Measurements from ENCODE around the gene CHAC1.

The CHAC1 gene

DNA sequence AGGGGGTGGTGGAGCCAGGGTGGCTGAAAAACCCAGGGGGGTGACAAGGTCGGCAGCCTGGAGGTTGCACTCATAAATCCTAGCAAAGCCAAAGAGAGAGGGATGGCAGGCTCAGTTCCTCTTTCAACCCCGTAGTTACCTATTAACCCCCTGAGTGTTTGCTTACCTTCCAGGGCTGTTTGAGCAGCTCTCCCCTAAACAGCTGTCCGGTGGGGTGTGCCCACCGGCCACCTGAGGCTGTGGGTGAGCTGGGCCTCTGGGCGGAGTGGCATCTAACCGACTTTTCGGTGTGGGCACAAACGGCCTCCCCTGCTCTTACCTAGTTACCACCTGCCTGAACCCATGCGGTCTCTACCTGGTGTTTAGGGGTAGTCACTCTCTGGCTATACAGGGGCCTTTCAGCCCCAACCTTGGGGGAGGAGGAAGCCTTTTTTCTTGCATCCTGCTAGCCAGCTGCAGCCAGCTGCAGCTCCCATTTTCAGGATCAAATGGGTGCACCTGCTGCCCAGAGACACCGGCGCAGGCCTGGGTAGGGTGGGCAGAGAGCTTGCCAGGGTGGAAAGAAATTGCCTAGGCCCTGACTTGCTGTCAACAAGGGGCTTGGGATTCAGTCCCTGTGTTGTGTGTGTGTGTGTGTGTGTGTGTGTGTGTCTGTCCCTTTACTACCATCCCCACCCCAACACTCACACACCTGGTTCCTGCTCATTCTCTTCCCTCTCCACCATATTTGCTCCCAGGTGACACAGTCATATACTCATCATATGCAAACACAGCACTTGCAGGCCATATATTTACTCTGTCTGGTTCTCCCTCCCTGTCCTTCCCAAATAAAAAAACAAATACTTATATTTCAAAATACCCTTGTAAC, 20.4 kb upstream of the CHAC1 start:
- TF ChIP-seq, protein P1, sequence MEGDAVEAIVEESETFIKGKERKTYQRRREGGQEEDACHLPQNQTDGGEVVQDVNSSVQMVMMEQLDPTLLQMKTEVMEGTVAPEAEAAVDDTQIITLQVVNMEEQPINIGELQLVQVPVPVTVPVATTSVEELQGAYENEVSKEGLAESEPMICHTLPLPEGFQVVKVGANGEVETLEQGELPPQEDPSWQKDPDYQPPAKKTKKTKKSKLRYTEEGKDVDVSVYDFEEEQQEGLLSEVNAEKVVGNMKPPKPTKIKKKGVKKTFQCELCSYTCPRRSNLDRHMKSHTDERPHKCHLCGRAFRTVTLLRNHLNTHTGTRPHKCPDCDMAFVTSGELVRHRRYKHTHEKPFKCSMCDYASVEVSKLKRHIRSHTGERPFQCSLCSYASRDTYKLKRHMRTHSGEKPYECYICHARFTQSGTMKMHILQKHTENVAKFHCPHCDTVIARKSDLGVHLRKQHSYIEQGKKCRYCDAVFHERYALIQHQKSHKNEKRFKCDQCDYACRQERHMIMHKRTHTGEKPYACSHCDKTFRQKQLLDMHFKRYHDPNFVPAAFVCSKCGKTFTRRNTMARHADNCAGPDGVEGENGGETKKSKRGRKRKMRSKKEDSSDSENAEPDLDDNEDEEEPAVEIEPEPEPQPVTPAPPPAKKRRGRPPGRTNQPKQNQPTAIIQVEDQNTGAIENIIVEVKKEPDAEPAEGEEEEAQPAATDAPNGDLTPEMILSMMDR (IDR thresholded peaks at IDR 0.05; ENCODE audit: borderline replicate concordance, insufficient read depth, low read depth, low read length): no peak
- H3K4me3 ChIP-seq (ENCODE audit: low read depth, low read length): no peak overlapping the region

DNA sequence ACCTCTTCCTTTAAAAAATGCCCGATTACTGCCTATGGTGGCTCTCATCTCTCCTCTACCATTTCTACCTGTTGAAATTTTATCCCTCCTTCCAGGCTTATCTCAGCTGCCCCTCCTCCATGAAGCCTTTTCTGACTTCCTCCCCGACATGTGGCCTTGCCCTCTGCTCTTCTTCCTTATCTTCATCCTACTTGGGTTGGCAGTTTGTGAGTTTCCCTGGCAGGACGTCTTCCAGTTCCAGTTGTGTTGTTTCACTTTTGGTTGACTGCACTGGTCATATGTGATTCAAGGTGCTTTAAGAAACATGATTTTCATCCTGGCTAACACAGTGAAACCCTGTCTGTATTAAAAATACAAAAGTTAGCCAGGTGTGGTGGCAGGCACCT, 19.8 kb upstream of the CHAC1 start:
- no peak overlapping the region for H3K4me3 ChIP-seq (ENCODE audit: low read depth, low read length)
- TF ChIP-seq, protein P1 (IDR thresholded peaks at IDR 0.05; ENCODE audit: borderline replicate concordance, insufficient read depth, low read depth, low read length): no peak

DNA sequence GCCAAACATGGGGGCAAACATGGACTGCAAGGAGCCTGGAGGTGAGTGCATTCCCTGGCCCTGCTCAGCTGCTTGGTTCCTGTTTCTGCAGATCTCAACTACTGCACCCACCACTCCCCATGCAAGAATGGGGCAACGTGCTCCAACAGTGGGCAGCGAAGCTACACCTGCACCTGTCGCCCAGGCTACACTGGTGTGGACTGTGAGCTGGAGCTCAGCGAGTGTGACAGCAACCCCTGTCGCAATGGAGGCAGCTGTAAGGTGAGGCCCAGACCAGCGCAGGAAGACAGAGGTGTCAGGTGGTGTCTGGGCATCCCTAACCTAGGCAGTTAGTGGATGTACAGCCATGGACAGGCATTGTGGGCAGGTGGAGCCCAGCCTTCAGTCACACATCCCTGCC, 18.8 kb upstream of the CHAC1 start:
- no peak overlapping the region for H3K4me3 ChIP-seq (ENCODE audit: low read depth, low read length)
- TF ChIP-seq, protein P1 (IDR thresholded peaks at IDR 0.05; ENCODE audit: borderline replicate concordance, insufficient read depth, low read depth, low read length): no peak

DNA sequence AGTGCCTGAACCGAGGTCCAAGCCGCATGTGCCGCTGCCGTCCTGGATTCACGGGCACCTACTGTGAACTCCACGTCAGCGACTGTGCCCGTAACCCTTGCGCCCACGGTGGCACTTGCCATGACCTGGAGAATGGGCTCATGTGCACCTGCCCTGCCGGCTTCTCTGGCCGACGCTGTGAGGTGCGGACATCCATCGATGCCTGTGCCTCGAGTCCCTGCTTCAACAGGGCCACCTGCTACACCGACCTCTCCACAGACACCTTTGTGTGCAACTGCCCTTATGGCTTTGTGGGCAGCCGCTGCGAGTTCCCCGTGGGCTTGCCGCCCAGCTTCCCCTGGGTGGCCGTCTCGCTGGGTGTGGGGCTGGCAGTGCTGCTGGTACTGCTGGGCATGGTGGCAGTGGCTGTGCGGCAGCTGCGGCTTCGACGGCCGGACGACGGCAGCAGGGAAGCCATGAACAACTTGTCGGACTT, 17.0 kb upstream of the CHAC1 start:
- TF ChIP-seq, protein P1 (IDR thresholded peaks at IDR 0.05; ENCODE audit: borderline replicate concordance, insufficient read depth, low read depth, low read length): no peak
- H3K4me3 ChIP-seq (ENCODE audit: low read depth, low read length): no peak overlapping the region

- TF ChIP-seq, protein P1 (IDR thresholded peaks at IDR 0.05; ENCODE audit: borderline replicate concordance, insufficient read depth, low read depth, low read length): peak; percentile 41; the same call in 1 of the 2 replicates
- no peak overlapping the region for H3K4me3 ChIP-seq (ENCODE audit: low read depth, low read length)
These were observed 16.3 kb upstream of the CHAC1 start for GRCh38 chr15:40936709-40937666.

- TF ChIP-seq, protein P1 (IDR thresholded peaks at IDR 0.05; ENCODE audit: borderline replicate concordance, insufficient read depth, low read depth, low read length): no peak
- no peak overlapping the region for H3K4me3 ChIP-seq (ENCODE audit: low read depth, low read length)
These were observed 15.3 kb upstream of the CHAC1 start for GRCh38 chr15:40937762-40938535.

All from GM12875 (cell line).